SK-N-MC (cell line): ENCODE data around the gene NSUN7.

Experiments used
- EZH2 ChIP-seq: fragments of 200-600 bp; sonication (generic); IDR thresholded peaks from one replicate; pipeline ENCODE4 v1.6.1; 2017; ENCODE audit warnings: antibody characterized with exemption
- POLR2AphosphoS5 ChIP-seq: IDR thresholded peaks from 2 replicates; pipeline ENCODE4 v1.6.1; 2012; ENCODE audit warnings: mild to moderate bottlenecking, low read depth, low read length, borderline replicate concordance

DNA sequence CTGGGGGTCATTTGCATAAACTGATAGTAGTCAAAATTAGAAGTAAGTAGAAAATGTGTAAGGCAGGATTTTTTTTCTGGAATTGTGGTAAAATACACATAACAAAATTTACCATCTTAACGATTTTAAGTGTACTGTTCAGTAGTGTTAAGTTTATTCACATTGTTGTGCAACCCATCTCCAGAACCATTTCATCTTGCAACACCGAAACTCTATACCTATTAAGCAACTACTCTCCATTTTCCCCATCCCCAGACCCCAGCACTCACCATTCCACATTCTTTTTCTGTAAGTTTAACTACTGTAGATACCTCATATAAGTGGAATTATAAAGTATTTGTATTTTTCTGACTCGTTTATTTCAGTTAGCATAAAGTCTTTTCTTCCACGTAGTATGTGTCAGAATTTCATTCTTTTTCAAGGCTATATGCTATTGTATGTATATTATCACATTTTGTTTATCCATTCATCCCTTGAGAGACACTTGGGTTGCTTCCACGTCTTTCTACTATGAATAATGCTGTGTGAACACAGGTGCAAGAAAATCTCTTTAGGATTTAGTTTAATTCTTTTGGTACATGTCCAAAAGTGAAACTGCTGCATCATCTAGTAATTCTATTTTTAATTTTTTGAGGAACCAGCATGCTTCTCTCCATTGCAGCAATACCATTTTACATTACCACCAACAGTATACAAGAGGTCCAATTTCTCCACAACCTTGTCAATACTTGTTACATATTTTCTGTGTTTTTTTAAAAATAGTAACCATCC is 39.1 kb upstream of the NSUN7 start:
- TF ChIP-seq EZH2 = no peak
- TF ChIP-seq POLR2AphosphoS5 = no peak
